ENCODE measurements around the gene KDM4C. TPM values are rescaled to one million over a fixed set of nuclear protein-coding genes. Genes with fewer than 3 reads are reported as not detected.

KDM4C gene
- total RNA-seq, 1 donor from 2014 or later, result 12.7 TPM

DNA sequence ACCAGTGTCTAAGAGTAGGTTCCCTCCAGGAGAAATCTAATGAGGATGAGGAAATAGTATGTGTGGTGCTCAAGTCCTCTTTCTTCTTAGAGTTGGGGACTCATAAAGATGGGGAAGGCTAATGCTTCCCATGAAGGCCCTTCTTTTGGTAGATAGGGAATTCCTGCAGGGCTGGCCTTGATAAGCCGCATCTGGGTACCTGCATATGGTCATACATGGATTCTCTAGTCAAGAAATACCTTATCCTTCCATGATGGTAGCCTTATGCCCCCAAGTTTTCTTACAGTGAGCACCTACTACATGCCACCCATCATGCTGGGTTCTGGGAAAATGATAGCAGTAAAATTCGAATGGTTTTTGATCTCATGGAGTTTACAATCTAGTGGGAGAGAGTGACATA is 382.6 kb downstream of the KDM4C start:
- no peak for DNase-seq (ENCODE audit: low spot score in 2 of 2)

GRCh38 chr9:7143645-7144200 is 385.9 kb downstream of the KDM4C start:
- no peaks in the 10 kb centered on the region for H3K36me3 ChIP-seq
- H3K4me3 ChIP-seq, result no peak overlapping the region
- intact Hi-C loops (cut with DNase I), result no loop called here
- H3K4me1 ChIP-seq, result peaks cover 0 to 12% of the 10 kb centered on the region in 2 donors
- TF ChIP-seq, protein P1, sequence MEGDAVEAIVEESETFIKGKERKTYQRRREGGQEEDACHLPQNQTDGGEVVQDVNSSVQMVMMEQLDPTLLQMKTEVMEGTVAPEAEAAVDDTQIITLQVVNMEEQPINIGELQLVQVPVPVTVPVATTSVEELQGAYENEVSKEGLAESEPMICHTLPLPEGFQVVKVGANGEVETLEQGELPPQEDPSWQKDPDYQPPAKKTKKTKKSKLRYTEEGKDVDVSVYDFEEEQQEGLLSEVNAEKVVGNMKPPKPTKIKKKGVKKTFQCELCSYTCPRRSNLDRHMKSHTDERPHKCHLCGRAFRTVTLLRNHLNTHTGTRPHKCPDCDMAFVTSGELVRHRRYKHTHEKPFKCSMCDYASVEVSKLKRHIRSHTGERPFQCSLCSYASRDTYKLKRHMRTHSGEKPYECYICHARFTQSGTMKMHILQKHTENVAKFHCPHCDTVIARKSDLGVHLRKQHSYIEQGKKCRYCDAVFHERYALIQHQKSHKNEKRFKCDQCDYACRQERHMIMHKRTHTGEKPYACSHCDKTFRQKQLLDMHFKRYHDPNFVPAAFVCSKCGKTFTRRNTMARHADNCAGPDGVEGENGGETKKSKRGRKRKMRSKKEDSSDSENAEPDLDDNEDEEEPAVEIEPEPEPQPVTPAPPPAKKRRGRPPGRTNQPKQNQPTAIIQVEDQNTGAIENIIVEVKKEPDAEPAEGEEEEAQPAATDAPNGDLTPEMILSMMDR (IDR thresholded peaks at IDR 0.05), result no peak
- no peaks in the 10 kb centered on the region for H3K27me3 ChIP-seq
- no peak for DNase-seq (ENCODE audit: low spot score in 2 of 2)
- no peaks in the 10 kb centered on the region for H3K9me3 ChIP-seq
- H3K27ac ChIP-seq, result no peak overlapping the region

More for the DNA sequence above, 382.6 kb downstream of the KDM4C start:
- Histone ChIP-seq H3K27me3 (no peaks in the 10 kb centered on the region), H3K4me1 (no peaks in the 10 kb centered on the region), H3K4me3 (no peak overlapping the region), H3K9me3 (no peaks in the 10 kb centered on the region), H3K36me3 (peaks cover 0 to 8% of the 10 kb centered on the region in 2 donors), H3K27ac (no peak overlapping the region)
- TF ChIP-seq, protein P1 (IDR thresholded peaks at IDR 0.05), result no peak
- intact Hi-C loops (cut with DNase I), result no loop called here

GRCh38 chr9:7144265-7145046 is 386.7 kb downstream of the KDM4C start:
- Histone ChIP-seq H3K4me1 (peaks cover 0 to 12% of the 10 kb centered on the region in 2 donors), H3K27me3 (no peaks in the 10 kb centered on the region), H3K27ac (no peak overlapping the region), H3K36me3 (no peaks in the 10 kb centered on the region), H3K4me3 (no peak overlapping the region), H3K9me3 (no peaks in the 10 kb centered on the region)
- TF ChIP-seq, protein P1 (IDR thresholded peaks at IDR 0.05), result no peak
- intact Hi-C loops (cut with DNase I), result no loop called here
- DNase-seq (ENCODE audit: low spot score in 2 of 2), result no peak

DNA sequence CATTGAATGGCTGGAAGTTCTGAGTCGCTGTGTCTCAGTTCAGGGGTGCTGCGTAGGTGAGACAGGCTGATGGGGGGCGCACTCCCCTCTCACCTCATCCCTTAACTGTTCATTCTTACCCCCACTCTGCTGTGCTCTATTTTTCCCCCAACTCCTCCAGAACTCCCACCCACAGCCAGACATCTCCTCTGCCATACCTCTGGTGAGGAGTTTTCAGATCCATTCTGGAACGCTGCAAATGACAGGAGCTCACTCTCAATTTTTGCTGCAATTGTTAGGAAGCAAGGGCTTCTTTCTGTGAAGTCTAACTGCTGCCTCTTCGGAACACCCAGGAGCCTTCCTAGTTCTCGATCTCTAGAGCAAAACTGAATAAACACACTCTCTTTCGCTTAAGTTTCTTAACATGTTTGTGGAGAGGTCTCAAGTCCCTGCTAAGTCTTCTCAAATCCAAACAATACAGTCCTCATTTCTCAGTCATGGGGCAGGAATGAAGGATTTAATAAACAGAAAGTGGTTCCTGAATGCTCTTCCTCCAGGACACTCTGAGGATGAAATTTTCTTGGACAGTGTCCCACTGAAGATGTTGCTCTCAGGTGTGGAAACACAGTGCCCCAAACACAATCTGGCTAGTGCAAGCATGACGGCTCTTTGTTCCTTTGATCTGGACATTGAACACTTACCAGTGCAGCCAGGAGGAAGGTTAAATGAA is 387.7 kb downstream of the KDM4C start:
- no peak for DNase-seq (ENCODE audit: low spot score in 2 of 2)
- Histone ChIP-seq H3K4me1 (peaks cover 0 to 12% of the 10 kb centered on the region in 2 donors), H3K9me3 (no peaks in the 10 kb centered on the region), H3K4me3 (no peak overlapping the region), H3K27ac (no peak overlapping the region), H3K36me3 (no peaks in the 10 kb centered on the region), H3K27me3 (no peaks in the 10 kb centered on the region)
- intact Hi-C loops (cut with DNase I), result no loop called here
- TF ChIP-seq, protein P1 (IDR thresholded peaks at IDR 0.05), result no peak

DNA sequence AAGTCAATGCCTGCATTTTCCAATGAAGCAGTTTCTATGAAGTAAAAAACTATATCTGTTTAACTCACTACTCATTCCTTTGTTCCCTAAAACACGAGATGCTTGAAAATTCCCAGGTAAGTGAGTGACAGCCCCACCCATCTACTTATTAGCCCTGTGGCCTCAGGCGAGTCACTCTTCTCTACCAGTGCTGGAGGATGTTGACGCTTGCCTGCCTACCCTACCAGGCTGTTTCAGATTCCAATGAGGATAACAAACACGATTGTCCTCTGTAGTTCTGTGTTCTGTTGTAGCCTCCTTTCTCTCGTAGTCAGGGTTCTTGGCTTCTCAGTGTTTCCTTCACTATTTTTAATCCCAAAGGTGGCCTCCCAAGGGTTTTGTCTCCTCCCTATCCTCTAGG is 388.8 kb downstream of the KDM4C start:
- no peak for DNase-seq (ENCODE audit: low spot score in 2 of 2)
- H3K27ac ChIP-seq, result peak overlapping the region in 1 of 2 donors; percentile 66
- intact Hi-C loops (cut with DNase I), result no loop called here
- H3K4me1 ChIP-seq, result peaks cover 0 to 12% of the 10 kb centered on the region in 2 donors
- no peak overlapping the region for H3K4me3 ChIP-seq
- no peaks in the 10 kb centered on the region for H3K27me3 ChIP-seq
- TF ChIP-seq, protein P1 (IDR thresholded peaks at IDR 0.05), result no peak
- H3K36me3 ChIP-seq, result no peaks in the 10 kb centered on the region
- no peaks in the 10 kb centered on the region for H3K9me3 ChIP-seq
